Smooth muscle cell (in vitro differentiated cells): ENCODE data around the gene SERGEF. TPM values are rescaled to one million over a fixed set of nuclear protein-coding genes. Genes with fewer than 3 reads are reported as not detected.

ENCODE experiments used
- DNase-seq: peaks from one replicate; lab custom pipeline; 2025; ENCODE audit not compliant: unreplicated experiment; lab: John Stamatoyannopoulos, UW
- H2AFZ ChIP-seq: fragments of 200-600 bp; sonication (generic); 2 replicates; pipeline ENCODE4 v1.6.0; 2016; ENCODE audit warnings: antibody characterized with exemption, low read depth, mild to moderate bottlenecking
- H3F3A ChIP-seq: fragments of 200-600 bp; sonication (generic); 2 replicates; pipeline ENCODE4 v1.6.0; 2017; ENCODE audit warnings: antibody characterized with exemption, low read depth
- H3K27ac ChIP-seq: fragments of 200-600 bp; sonication (generic); 2 replicates; pipeline ENCODE4 v1.5.1; 2016; ENCODE audit warnings: low read depth, mild to moderate bottlenecking
- H3K27me3 ChIP-seq: fragments of 200-600 bp; sonication (generic); 2 replicates; pipeline ENCODE4 v1.6.1; 2016; ENCODE audit warnings: low read depth, mild to moderate bottlenecking
- H3K36me3 ChIP-seq: fragments of 200-600 bp; sonication (generic); 2 replicates; pipeline ENCODE4 v1.5.1; 2016; ENCODE audit warnings: low read depth
- H3K4me1 ChIP-seq: fragments of 200-600 bp; sonication (generic); 2 replicates; pipeline ENCODE4 v1.5.1; 2016; ENCODE audit warnings: low read depth
- H3K4me2 ChIP-seq: fragments of 200-600 bp; sonication (generic); 2 replicates; pipeline ENCODE4 v1.6.0; 2016; ENCODE audit warnings: mild to moderate bottlenecking
- H3K4me3 ChIP-seq: fragments of 200-600 bp; sonication (generic); 2 replicates; pipeline ENCODE4 v1.5.1; 2016; ENCODE audit warnings: mild to moderate bottlenecking
- H3K79me2 ChIP-seq: fragments of 200-600 bp; sonication (generic); 2 replicates; pipeline ENCODE4 v1.6.0; 2016; ENCODE audit warnings: low read depth, mild to moderate bottlenecking
- H3K9ac ChIP-seq: fragments of 200-600 bp; sonication (generic); 2 replicates; pipeline ENCODE4 v1.6.0; 2016; ENCODE audit warnings: low read depth
- H3K9me3 ChIP-seq: fragments of 200-600 bp; sonication (generic); replicated peaks from 2 replicates; pipeline ENCODE4 v1.5.1; 2016; ENCODE audit warnings: low read depth
- H4K20me1 ChIP-seq: fragments of 200-600 bp; sonication (generic); 2 replicates; pipeline ENCODE4 v1.6.0; 2016; ENCODE audit warnings: low read depth
- WGBS: methylation state at CpG from one replicate; pipeline ENCODE4 v1.1.7; 2016; ENCODE audit warnings: low lambda C conversion rate; 5-methylcytosine and 5-hydroxymethylcytosine counted together
- polyA plus RNA-seq: library from polyadenylated mRNA; unstranded; fragments of >200 nt; fragmentation: Nextera tagmentation; extraction: Ambion mirVana; gene quantifications from 2 replicates; pipeline ENCODE4 v1.2.1, GENCODE V29; 2016
- total RNA-seq: library from RNA; depleted of rRNA; stranded (reverse); fragments of >200 nt; gene quantifications from 2 replicates; pipeline ENCODE4 v1.2.3, GENCODE V29; 2014
- TF ChIP-seq, protein P1 (sequence below): fragments of 200-600 bp; sonication (generic); IDR thresholded peaks from 2 replicates; pipeline ENCODE4 v1.5.1; 2017; ENCODE audit warnings: borderline replicate concordance, mild to moderate bottlenecking, antibody characterized with exemption; ENCODE audit not compliant: insufficient read depth, poor library complexity, severe bottlenecking

Gene SERGEF
- total and polyA plus RNA-seq, 2 experiments from 2014 or later, result 4.9 to 7.4 TPM

DNA sequence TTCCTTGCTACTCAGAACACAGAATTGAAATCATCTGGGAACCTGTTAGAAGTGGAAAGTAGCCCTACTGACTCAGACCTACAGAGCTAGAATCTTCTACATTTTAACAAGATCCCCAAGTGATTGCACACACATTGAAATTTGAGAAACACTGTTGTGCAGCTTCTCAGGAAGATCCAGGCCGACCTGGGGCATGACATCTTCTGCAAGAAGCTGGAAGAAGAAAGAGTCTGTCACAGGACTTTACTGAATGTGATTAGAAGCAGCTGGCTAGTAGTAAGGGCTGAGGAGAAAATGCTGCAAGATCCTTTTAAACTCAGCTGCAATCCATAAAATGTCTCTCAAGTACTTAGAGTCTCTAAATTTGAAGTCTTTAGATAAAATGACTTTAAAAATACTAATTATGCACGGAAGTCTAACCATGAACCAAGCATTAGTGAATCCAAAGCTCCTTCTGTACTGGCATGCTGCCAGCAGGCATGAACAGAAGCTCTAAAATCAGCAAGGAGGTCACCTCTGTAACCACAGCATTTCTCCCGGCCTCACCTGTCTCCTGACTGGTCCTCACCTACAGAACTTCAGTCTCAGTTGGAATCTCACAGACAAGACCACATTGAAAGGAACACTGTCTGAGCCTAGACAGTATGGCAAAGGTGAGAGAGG lies 85.0 kb downstream of the SERGEF start:
- H3K27me3 ChIP-seq, result no peaks in the 10 kb centered on the region
- H3K36me3 ChIP-seq, result no peaks in the 10 kb centered on the region
- no peak overlapping the region for H3K9ac ChIP-seq
- no peak overlapping the region for H2AFZ ChIP-seq
- no peak for DNase-seq
- H3K9me3 ChIP-seq, result no peaks in the 10 kb centered on the region
- H3K79me2 ChIP-seq, result no peaks in the 10 kb centered on the region
- WGBS, result 55% methylated on average over 3 of the region's 3 CpGs
- TF ChIP-seq, protein P1, sequence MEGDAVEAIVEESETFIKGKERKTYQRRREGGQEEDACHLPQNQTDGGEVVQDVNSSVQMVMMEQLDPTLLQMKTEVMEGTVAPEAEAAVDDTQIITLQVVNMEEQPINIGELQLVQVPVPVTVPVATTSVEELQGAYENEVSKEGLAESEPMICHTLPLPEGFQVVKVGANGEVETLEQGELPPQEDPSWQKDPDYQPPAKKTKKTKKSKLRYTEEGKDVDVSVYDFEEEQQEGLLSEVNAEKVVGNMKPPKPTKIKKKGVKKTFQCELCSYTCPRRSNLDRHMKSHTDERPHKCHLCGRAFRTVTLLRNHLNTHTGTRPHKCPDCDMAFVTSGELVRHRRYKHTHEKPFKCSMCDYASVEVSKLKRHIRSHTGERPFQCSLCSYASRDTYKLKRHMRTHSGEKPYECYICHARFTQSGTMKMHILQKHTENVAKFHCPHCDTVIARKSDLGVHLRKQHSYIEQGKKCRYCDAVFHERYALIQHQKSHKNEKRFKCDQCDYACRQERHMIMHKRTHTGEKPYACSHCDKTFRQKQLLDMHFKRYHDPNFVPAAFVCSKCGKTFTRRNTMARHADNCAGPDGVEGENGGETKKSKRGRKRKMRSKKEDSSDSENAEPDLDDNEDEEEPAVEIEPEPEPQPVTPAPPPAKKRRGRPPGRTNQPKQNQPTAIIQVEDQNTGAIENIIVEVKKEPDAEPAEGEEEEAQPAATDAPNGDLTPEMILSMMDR, result no peak
- H3K4me3 ChIP-seq, result no peak overlapping the region
- no peak overlapping the region for H3K27ac ChIP-seq
- H3K4me1 ChIP-seq, result no peaks in the 10 kb centered on the region
- H4K20me1 ChIP-seq, result no peaks in the 10 kb centered on the region
- no peak overlapping the region for H3K4me2 ChIP-seq
- H3F3A ChIP-seq, result no peaks in the 10 kb centered on the region

GRCh38 chr11:17927041-17927440 lies 85.8 kb downstream of the SERGEF start:
- Histone ChIP-seq H2AFZ (no peak overlapping the region), H3K27ac (no peak overlapping the region), H3K79me2 (no peaks in the 10 kb centered on the region), H3K9me3 (no peaks in the 10 kb centered on the region), H3K4me3 (no peak overlapping the region), H3K9ac (no peak overlapping the region), H3F3A (no peaks in the 10 kb centered on the region), H4K20me1 (no peaks in the 10 kb centered on the region), H3K4me1 (peaks cover 1% of the 10 kb centered on the region), H3K4me2 (no peak overlapping the region), H3K36me3 (no peaks in the 10 kb centered on the region), H3K27me3 (no peaks in the 10 kb centered on the region)
- WGBS, result 77% methylated on average over 3 of the region's 3 CpGs
- no peak for DNase-seq
- TF ChIP-seq, protein P1, result no peak

GRCh38 chr11:17924713-17925112 lies 88.1 kb downstream of the SERGEF start:
- WGBS, result 100% methylated on average over 3 of the region's 3 CpGs
- Histone ChIP-seq H3K4me1 (peaks cover 6% of the 10 kb centered on the region), H2AFZ (no peak overlapping the region), H3K27ac (no peak overlapping the region), H3F3A (no peaks in the 10 kb centered on the region), H3K4me3 (no peak overlapping the region), H3K9me3 (no peaks in the 10 kb centered on the region), H3K27me3 (no peaks in the 10 kb centered on the region), H3K79me2 (no peaks in the 10 kb centered on the region), H4K20me1 (no peaks in the 10 kb centered on the region), H3K36me3 (no peaks in the 10 kb centered on the region), H3K4me2 (no peak overlapping the region), H3K9ac (no peak overlapping the region)
- no peak for DNase-seq
- TF ChIP-seq, protein P1, result no peak

DNA sequence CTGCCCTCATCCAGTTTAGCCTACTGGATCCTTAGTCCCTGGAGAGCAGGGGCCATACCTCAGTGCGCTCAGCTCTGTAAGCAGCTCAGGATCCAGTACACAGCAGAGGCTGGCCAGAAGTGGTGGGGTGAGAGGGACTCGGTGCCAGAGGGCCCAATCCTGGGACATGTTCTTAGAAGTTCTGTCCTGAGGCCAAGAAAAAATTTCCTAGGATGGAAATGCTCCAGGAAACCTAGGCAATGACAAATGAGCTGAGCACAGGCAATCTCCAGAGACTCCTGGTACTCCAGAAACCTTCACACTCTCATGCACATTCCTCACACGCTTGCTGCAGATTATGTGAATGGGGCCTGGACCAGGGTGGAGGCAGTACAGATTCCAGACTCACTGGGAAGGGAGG lies 89.6 kb downstream of the SERGEF start:
- no peaks in the 10 kb centered on the region for H4K20me1 ChIP-seq
- no peaks in the 10 kb centered on the region for H3F3A ChIP-seq
- no peak overlapping the region for H3K4me3 ChIP-seq
- no peaks in the 10 kb centered on the region for H3K36me3 ChIP-seq
- H2AFZ ChIP-seq, result no peak overlapping the region
- no peak overlapping the region for H3K4me2 ChIP-seq
- H3K79me2 ChIP-seq, result no peaks in the 10 kb centered on the region
- no peaks in the 10 kb centered on the region for H3K27me3 ChIP-seq
- H3K27ac ChIP-seq, result no peak overlapping the region
- peaks cover 6% of the 10 kb centered on the region for H3K4me1 ChIP-seq
- no peak overlapping the region for H3K9ac ChIP-seq
- DNase-seq, result no peak
- no peaks in the 10 kb centered on the region for H3K9me3 ChIP-seq
- WGBS, result 72% methylated on average over 3 of the region's 3 CpGs
- TF ChIP-seq, protein P1, result no peak
